Cardiac fibroblast (primary cell): ENCODE measurements around the gene DBX2.

Source experiments
- DNase-seq, 2 donors: peaks; one replicate each; pipeline versions ENCODE4 v3.0.0 to v3.0.0-alpha.2; 2010; ENCODE audit warnings: low read depth in 2 of 2
- H3K4me3 ChIP-seq, 2 donors: replicated peaks in 1 of 2; 1 replicate in 1 of 2; 2 replicates in 1 of 2; pipeline ENCODE4 v1.5.1; 2011; ENCODE audit warnings: low read depth in 2 of 2, low read length in 2 of 2, mild to moderate bottlenecking in 2 of 2, moderate library complexity in 1 of 2
- CTCF ChIP-seq: IDR thresholded peaks from one replicate; pipeline ENCODE4 v1.5.1; 2011; ENCODE audit warnings: low read depth, mild to moderate bottlenecking, low read length, inconsistent platforms

The DBX2 gene

DNA sequence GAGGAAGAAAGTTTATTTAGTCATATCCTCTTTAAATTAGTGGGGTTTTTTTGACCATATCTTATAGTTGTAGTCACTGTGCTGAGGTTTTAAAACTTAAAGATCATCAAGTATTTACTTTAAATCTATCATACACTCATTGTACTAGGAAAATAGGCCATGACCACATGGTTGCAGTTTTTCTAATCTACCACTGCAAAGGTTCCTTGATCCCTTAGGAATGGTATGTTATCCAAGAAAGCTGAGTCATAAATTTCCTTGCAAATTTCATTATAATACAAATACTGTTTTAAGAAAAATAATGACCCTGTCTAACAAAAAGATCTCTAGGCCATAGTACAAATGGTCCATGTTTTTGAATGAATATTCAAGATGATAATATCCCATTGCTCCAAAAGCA, 74.7 kb downstream of the DBX2 start:
- TF ChIP-seq CTCF = no peak

DNA sequence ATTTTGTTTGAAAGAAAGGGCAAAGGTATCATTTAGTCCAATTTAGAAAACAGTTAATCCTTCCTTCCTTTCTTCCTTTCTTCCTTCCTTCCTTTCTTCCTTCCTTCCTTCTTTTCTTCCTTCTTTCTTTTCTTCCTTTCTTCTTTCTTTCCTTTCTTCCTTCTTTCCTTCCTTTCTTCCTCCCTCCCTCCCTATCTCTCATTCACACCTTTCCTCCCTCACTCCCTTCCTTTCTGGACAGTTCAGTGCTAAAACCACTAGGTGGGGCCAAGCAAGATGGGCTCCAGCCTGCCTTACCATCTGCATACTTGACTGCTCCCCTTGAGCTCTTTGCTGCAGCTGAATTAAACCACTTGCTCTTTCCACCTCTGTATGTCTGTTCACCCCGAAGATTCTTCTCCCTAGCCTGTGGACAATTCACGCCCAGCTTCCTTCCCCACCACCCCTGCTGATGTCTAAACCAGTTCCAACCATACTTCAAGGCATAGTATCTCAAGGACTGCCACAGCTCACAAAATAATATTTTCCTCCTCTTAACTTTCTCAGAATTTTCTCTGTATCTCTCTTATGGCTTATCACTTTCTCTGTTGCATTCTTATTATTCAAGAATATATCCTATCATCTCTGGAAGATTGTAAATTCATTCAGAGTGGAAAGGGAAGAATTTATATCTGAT, 78.0 kb downstream of the DBX2 start:
- peak; percentile 32 for TF ChIP-seq CTCF
- peak; percentile 1 to 8 for DNase-seq
- no peak overlapping the region for H3K4me3 ChIP-seq

More for the DNA sequence above, 74.7 kb downstream of the DBX2 start:
- DNase-seq = no peak
- no peak overlapping the region for H3K4me3 ChIP-seq

- no peak for TF ChIP-seq CTCF
- no peak overlapping the region for H3K4me3 ChIP-seq
- no peak for DNase-seq
These were observed 81.9 kb downstream of the DBX2 start for GRCh38 chr12:44968965-44969364.
